Breast epithelium (tissue), 3 donors: ENCODE measurements around the gene SWSAP1.

ENCODE experiments used
- CTCF ChIP-seq, 3 donors: fragments of 450-650 bp; IDR thresholded peaks; one replicate each; pipeline ENCODE4 v1.5.1; 2016 to 2017; ENCODE audit warnings: antibody characterized with exemption in 3 of 3, mild to moderate bottlenecking in 3 of 3, moderate library complexity in 3 of 3
- POLR2A ChIP-seq: fragments of 450-650 bp; IDR thresholded peaks from one replicate; pipeline ENCODE4 v1.6.1; 2016; ENCODE audit warnings: antibody characterized with exemption, mild to moderate bottlenecking, moderate library complexity

- TF ChIP-seq POLR2A (no peak), CTCF (IDR thresholded peaks at IDR 0.05) (no peak)
Observed at GRCh38 chr19:11330127-11330526, 44.3 kb upstream of the SWSAP1 start.
